ENCODE data around the gene RPL39L.

The RPL39L gene

DNA sequence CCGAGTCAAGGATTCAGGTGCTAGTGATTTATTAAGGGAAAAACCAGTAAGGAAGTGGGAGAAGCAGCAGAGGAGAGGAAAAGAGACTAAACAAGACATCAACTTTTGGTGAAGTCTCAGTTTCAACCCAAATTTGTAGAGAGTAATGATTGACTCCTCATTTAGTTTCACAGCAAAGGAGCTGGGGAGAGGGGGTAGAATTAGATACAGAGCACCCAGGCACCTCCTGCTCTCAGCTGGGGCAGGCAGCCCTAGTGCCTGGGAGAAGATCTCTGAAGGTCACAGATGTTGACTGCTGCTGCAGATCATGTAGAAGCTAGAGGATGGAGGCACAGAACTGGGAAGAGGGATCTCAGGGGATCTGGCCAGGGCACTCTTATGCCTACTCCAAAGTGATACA lies 29.1 kb downstream of the RPL39L start:
- DNase-seq (ENCODE audit: low read depth), result no peak
- TF ChIP-seq, protein P1, sequence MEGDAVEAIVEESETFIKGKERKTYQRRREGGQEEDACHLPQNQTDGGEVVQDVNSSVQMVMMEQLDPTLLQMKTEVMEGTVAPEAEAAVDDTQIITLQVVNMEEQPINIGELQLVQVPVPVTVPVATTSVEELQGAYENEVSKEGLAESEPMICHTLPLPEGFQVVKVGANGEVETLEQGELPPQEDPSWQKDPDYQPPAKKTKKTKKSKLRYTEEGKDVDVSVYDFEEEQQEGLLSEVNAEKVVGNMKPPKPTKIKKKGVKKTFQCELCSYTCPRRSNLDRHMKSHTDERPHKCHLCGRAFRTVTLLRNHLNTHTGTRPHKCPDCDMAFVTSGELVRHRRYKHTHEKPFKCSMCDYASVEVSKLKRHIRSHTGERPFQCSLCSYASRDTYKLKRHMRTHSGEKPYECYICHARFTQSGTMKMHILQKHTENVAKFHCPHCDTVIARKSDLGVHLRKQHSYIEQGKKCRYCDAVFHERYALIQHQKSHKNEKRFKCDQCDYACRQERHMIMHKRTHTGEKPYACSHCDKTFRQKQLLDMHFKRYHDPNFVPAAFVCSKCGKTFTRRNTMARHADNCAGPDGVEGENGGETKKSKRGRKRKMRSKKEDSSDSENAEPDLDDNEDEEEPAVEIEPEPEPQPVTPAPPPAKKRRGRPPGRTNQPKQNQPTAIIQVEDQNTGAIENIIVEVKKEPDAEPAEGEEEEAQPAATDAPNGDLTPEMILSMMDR (IDR thresholded peaks at IDR 0.05; ENCODE audit: low read length, missing control alignments), result no peak
- no peak overlapping the region for H3K4me3 ChIP-seq (replicated peaks; ENCODE audit: low read depth, low read length)

DNA sequence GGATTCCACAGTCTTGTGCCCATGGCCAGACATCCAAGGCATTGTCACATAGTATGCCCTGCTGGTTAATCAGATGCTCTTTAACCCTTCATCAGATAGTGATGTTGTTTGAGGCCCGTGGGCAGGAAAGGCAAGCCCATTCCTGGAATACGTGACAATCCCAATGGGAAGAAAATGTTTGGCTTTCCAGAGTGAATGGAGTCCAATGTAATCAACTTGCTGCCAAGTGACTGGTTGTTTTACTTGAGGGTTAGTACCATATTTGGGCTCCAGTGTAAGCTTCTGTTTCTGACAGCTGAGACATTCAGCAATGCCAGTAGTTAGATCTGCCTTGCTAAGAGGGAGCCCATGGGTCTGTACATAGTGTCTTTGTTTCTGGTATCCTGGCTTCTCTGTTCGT lies 31.3 kb downstream of the RPL39L start:
- DNase-seq (ENCODE audit: low read depth), result no peak
- no peak overlapping the region for H3K4me3 ChIP-seq (replicated peaks; ENCODE audit: low read depth, low read length)
- TF ChIP-seq, protein P1 (IDR thresholded peaks at IDR 0.05; ENCODE audit: low read length, missing control alignments), result no peak

DNA sequence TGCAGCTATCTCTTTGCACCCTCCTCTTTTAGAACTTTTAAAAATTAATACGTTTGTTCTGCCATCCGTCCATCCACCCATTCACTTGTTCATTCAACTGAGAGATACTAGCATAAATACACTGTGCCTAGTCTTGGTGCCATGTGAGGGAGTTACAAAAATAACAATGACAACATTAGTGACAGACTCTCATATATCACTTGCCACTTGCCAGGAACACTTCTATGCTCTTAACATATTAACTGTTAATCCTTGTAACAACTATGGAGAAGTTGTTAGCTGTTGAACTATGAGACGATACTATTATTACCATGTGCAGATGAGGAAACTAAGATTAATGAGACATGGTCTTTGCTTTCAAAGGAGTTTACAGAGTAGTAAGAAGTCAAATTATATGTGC lies 33.6 kb downstream of the RPL39L start:
- TF ChIP-seq, protein P1 (IDR thresholded peaks at IDR 0.05; ENCODE audit: low read length, missing control alignments), result no peak
- no peak for DNase-seq (ENCODE audit: low read depth)
- H3K4me3 ChIP-seq (replicated peaks; ENCODE audit: low read depth, low read length), result no peak overlapping the region

DNA sequence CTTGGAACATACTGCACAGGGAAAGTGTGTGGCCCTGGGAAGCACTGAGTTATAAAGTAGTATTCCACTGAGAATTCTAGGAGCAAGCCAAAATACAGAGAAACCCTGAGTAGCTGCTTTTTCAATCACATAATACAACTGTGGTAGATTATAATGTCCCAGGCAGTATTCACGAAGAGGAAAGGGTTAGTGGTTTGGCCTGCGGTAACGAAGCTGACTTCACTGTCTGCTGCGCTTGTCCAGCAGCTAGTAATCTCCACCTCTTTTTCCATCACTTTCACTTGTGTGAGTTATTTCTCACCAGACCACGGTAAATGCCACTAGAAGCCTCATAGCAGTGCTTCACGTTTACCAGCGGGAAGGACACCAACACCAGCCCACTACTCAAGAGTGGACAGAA lies 34.4 kb downstream of the RPL39L start:
- TF ChIP-seq, protein P1 (IDR thresholded peaks at IDR 0.05; ENCODE audit: low read length, missing control alignments), result no peak
- peak; percentile 50 for DNase-seq (ENCODE audit: low read depth)
- no peak overlapping the region for H3K4me3 ChIP-seq (replicated peaks; ENCODE audit: low read depth, low read length)

DNA sequence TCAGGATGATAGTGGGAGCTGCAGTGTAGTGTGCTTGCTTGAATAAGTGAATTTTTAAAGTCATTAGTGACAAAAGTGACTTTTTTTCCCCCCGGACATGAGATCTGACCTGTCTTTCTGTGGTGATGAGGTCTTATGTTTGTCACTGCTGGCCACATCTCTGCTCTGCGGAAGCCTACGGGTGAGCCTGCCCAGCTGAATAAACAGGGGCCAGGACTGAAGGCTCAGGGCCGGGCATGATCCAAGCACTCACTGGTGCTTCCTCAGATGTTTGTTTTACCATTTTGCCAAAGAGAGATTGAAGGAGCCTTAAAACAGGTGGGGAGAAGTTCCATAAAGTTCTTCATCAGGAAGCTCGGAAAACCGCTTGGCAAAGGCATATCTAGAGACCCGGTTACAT lies 35.0 kb downstream of the RPL39L start:
- H3K4me3 ChIP-seq (replicated peaks; ENCODE audit: low read depth, low read length), result no peak overlapping the region
- TF ChIP-seq, protein P1 (IDR thresholded peaks at IDR 0.05; ENCODE audit: low read length, missing control alignments), result no peak
- DNase-seq (ENCODE audit: low read depth), result no peak

DNA sequence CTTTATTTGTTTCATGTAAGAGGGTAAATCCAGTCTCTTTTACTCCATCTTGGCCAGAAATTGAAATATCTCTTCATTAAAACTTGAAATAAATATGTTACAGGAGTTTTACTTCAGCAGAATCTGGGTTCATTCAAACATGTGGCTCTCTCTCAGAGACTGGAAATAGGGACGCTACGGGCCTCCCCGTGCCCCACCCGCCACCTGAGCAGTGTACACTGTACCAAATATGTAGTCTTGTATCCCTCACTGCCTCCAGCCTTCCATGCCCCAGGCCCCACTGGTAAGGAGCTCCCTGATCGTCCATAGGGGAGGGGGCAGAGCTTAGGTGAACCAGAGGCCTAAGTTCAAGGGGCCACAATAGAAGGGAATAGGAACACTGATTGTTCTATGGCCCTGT lies 36.0 kb downstream of the RPL39L start:
- no peak overlapping the region for H3K4me3 ChIP-seq (replicated peaks; ENCODE audit: low read depth, low read length)

DNA sequence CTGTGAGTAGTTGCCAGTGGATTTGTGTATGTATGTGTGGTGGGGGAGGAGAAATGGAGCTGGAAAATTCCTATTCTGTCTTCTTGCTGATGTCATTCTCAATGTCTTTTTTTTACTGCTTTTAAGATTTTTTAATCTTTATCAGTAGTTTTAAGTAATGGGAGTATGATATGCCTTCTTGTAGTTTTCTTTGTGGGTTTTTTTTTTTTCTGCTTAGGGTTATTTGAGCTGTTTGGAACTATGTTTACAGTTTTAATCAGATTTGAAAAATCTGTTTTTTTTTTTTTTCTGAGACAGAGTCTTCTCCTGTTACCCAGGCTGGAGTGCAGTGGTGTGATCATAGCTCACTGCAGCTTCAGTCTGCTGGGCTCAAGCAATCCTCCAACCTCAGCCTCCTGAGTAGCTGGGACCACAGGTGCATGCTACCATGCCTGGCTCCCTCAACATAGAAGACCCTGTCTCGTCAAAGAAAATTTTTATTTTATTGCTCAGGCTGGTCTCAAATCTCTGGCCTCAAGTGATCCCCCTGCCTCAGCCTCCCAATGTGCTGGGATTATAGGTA lies 37.1 kb downstream of the RPL39L start:
- no peak for DNase-seq (ENCODE audit: low read depth)
- TF ChIP-seq, protein P1 (IDR thresholded peaks at IDR 0.05; ENCODE audit: low read length, missing control alignments), result no peak
- peak overlapping the region; percentile 56 for H3K4me3 ChIP-seq (replicated peaks; ENCODE audit: low read depth, low read length)

More for the DNA sequence above, 36.0 kb downstream of the RPL39L start:
- TF ChIP-seq, protein P1 (IDR thresholded peaks at IDR 0.05; ENCODE audit: low read length, missing control alignments), result no peak
- no peak for DNase-seq (ENCODE audit: low read depth)

Measured in fibroblast of pulmonary artery (primary cell).